NCI-H226 (cell line): ENCODE measurements around the gene SACM1L.
"Not testable (repeated sequence)": the region's sequence is repeated elsewhere in the genome, so short reads cannot be mapped to it uniquely, and the experiment has no call there.

Experiments used
- DNase-seq: peaks from one replicate; pipeline ENCODE4 v3.0.0-alpha.2; 2015

The SACM1L gene

DNA sequence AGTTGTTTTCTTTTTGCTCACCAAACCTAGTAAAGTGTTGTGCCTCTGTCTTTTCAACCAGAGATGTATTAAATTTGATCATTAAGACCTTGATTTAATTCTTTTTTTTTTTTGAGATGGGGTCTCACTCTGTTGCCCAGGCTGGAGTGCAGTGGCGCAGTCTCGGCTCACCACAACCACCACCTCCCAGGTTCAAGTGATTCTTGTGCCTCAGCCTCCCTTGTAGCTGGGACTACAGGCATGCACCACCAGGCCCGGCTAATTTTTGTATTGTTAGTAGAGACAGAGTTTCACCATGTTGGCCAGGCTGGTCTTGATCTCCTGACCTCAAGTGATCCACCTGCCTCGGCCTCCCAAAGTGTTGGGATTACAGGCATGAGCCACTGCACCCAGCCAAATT, 6.0 kb downstream of the SACM1L start:
- not testable (repeated sequence) for DNase-seq

DNA sequence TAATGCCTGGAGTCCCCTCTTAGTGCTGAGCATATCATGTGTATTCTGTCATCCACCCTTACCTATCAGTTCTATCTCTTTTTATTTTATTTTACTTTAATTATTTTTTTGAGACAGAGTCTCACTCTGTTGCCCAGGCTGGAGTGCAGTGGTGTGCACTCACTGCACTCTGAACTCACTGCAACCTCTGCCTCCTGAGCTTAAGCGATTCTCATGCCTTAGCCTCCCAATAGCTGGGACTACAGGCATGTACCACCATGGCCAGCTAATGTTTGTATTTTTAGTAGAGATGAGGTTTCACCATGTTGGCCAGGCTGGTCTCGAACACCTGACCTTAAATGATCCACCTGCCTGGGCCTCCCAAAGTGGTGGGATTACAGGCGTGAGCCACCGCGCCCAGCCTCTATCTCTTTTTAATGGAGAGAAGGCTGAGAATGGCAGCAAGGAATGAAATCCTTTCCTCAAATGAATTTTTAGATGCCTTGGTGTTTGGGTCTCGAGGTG, 11.4 kb downstream of the SACM1L start:
- DNase-seq, result no peak

- DNase-seq, result no peak
These were observed 12.1 kb downstream of the SACM1L start for GRCh38 chr3:45701172-45701867.

- no peak for DNase-seq
These were observed 15.2 kb downstream of the SACM1L start for GRCh38 chr3:45704301-45704943.

DNA sequence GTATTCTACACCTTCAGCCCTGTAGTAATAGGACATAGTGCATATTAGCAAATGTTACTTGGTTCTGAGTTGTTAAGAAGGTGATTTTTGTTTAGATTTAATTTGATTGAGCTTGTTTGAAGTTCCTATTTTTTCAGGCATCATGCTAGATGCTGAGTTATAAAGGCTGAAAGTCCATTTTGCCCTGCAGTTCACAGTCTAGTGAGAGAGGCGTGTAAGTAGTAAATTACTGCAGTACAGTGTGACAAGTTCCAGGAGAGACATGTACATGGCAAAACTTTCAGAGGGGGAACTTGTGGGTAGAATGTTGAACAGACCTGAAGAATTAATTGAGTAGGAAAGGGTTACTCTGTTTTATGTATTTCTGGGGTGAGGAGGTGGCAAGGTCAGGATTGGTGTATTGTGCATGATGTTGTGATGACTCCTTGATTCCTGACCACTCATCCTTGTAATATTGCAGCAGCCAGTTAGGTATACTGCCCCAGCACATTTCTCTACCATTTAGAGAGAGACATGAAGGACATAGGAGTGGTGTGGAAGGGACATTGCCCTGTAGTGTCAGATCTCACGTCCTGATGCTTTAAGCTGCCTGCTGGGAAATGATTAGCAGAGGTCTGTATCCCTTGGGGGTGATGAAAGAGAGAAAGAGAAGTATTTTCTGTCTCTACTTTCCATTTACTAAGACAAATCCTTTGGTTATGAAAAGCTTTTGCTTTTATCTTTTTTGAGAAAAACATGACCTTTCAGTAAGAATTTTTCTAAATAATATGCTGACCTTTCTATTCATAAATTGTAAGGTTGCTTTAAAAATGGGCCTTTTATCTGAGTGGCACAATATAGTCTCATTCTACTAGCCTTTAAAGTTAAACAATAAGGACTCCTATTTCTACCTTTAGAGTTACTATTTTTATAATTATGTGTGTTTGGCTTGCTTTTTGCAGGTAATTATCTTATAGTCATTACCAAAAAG, 16.9 kb downstream of the SACM1L start:
- no peak for DNase-seq

DNA sequence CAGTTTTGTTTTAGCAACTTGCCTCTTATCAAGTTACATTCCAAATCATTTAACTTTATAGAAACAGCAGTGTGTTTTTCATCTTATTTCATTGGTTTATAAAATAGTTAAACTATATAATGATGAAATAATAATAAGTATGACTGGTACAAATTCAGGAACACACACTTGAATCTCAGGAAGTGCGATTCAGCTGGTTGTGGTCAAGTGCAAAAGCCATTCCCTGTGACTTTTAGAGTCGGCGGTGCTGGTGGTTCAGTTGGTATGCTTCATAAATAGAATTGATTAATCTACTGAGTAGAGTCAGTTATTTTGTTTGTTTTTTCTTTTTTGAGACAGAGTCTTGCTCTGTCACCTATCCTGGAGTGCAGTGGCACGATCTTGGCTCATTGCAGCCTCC, 22.7 kb downstream of the SACM1L start:
- no peak for DNase-seq

DNA sequence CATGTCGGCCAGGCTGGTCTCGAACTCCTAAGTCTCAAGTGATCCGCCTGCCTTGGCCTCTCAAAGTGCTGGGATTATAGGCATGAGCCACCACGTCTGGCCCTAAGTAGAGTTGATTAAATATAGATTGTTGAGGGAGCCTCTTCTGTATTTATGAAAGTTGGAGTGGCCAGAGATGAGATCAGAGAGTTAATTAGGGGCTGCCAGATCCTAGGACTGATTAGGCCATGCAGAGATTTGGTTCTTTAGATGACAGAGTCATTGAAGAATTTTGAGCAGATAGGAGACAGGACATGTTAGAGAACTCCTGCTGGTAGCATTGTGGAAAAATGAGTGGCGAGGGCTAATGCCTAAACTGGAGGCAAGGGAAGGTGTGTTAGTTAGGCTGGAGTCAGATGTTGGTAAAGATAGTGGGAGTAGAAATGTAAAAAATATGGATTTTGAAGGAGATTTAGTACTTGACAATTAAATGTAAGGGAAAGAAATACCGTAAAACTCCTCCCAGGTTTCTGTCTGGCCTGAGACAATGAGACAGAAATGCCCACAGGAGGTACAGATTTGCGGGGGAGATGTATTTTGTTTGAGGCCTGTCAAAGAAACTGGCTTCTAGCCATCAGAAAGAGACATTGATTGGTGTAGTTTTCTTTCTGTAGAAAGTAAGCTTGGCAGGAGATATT, 23.4 kb downstream of the SACM1L start:
- DNase-seq, result no peak

DNA sequence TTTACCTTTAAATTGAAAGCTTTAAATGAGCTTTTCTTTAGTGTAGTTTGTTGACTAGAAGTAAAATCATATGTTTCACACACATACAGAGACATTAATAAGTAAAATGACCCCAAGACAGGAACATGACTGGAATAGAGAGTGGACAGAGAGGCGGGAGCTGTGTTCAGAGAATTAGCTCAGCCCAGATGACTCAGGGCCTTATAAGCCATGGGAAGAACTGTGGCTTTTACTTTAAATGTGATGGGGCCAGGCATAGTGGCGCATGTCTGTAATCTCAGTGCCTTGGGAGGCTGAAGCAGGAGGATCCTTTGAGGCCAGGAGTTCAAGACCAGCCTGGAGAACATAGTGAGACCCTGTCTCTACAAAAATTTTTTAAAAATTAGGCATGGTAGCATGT, 26.7 kb downstream of the SACM1L start:
- no peak for DNase-seq

DNA sequence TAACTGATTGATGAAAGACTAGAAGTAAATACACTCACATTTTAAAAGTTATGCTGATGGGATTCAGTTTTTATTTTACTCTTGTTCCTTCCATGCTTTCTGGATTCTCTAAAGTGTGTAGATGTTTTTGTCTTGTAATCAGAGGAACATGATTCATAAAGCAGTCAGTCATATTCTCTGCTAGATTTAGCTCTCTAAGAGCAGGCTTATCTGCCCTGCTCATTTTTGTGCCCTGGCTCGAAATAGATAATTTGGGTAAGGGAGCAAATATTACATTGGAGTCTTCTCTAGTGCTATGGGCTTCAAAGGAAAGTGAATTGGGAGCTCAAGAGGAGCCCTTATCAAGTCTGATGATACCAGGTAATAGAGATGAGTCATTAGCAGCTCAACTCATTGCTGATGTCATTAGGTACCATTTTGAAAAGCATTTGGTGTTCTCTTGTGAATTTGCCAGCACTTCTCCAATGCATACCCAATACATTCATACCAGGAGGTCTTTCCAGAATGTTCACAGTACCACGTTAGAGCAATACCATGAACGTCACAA, 27.7 kb downstream of the SACM1L start:
- DNase-seq, result no peak

DNA sequence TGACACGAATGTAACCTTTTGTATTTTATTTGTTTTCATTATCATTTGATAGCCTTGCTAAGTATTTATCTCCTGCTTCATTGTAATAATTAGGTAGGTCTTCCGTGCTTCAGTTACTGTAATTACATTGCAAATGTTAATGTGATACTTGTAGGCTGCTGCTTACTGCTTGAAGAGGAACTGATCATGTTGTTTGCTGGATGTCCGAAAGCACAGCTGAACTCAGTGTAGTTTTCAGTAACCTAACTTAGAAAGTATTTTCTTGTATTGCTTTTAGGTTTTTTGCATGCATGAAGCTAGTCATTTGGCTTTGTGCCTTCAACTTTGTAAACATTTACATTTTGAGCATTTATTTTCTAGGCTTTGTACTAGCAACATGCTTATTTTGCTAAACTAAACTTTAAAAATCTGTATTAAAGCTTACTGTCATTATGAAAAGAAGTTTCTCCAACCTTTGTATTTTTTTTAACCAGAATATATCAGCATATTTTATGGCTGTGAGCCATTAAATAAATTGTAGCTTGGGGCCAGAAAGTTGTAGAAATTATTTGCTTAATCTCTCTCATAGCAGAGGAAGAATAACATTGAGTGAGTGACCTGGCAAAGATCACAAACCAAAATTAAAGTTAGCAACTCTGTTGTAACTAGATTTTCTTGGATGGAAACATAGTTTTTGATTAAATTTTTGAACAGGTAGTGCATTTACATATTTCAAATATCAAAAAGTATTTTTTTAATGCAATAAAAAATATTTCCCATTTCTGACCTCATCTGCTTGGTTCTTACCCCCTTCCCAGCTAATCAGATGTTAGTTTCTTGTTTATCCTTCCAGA, 30.7 kb downstream of the SACM1L start:
- no peak for DNase-seq

- no peak for DNase-seq
These were observed 35.7 kb downstream of the SACM1L start for GRCh38 chr3:45724911-45725310.

GRCh38 chr3:45729614-45730013, 40.4 kb downstream of the SACM1L start:
- DNase-seq, result no peak

DNA sequence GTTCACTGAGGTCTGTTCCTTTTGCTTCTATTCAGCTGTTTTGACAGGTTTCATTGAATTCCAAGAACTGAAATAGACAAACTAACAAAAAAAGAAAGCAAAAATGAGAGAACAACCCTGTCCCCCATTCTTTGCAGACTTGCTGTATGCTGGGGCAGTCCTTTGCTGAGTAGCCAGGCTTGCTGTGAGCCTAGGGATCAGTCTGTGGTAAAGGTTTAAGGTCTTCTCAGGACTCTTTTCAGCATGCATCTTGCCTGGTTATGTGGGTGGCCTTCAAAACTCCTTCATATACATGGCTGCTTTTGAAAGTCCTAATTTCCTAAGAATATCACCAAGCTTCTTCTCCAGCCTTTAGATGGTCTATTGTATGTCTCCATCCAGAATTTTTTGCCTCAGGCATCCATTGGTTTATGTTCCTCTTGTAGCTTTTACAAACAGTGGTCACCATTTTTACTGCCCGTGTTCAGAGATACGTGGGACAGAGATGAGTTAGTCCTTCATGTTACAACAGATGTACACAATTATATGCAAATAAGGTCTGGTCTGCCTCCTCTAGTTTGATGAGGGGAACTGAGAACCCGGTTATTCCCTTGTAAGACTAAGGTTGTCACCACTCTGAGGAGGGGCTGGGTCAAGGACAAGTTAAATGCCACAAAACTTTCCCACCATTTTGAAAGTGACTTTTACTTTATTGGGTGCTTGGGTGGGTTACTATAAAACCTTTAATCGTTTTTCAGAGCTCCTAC, 41.4 kb downstream of the SACM1L start:
- no peak for DNase-seq

DNA sequence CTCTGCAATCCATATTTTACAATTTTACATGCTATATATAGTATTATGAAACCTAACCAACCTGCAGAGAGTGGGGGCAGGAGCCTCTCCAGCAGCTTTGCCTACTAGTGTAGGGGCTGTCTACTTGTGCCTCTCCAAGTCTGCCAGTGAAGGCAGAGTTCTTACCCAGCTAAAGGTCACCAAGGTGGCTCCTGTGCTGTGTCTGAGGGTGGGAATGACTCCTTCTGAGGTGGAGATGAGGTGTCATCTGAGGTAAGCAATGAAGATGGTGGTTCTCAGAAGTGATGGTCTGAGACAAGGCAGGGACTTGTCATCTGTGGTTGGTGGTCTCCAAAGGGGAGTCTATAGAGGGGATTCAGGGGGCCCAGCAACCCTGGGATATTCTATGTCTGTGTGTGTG, 47.5 kb downstream of the SACM1L start:
- no peak for DNase-seq

DNA sequence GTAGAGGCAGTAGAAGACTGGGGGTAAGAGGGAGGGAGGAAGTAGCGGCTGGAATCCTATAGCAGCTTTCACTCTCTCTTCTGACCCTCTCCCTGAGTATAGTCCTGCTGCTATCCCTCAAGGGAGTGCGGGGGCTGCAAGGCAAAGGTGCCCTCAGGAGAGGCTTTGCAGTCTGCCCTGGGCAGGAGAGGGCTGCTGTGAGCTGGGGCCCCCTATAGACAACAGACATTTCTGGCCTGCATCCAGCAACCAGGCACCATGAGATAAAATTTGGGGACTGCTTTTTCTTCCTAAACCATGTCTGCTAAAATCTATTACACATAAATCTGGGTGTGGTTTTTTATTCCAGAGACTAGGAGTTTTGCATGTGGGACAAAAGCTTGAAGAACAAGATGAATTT, 48.0 kb downstream of the SACM1L start:
- no peak for DNase-seq

GRCh38 chr3:45739991-45740390, 50.8 kb downstream of the SACM1L start:
- DNase-seq, result no peak

GRCh38 chr3:45741247-45741646, 52.1 kb downstream of the SACM1L start:
- no peak for DNase-seq

GRCh38 chr3:45741742-45742460, 52.7 kb downstream of the SACM1L start:
- DNase-seq, result no peak

DNA sequence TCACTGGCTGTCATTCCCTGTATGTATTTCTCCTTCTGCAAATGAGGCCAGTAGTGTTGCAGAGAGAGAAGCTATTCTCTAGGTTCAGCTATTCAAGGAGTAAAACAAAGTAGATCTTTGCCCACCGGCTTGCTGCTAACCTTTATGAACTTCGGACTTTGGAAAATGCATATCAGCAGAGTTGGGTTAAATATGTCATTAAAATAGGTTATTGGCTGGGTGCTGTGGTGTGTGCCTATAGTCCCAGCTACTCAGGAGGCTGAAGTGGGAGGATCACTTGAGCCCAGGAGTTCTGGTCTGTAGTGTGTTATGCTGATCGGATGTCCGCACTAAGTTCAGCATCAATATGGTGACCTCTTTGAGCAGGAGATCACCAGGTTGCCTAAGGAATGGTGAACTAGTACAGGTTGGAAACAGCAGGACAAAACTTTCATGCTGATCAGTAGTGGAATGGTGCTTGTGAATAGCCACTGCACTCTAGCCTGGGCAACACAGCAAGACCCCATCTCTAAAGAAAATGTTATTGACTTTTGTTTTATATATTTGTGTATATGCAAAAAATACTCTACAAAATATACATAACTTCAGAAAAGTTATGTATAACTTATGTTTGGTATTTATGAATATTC, 53.4 kb downstream of the SACM1L start:
- no peak for DNase-seq
